Parathyroid adenoma (tissue), 2 donors: ENCODE results near the gene DPP4.

ENCODE experiments used
- H2AFZ ChIP-seq: fragments of 300-600 bp; sonication (generic); one replicate; pipeline ENCODE4 v1.7.0; 2017; ENCODE audit warnings: antibody characterized with exemption, mild to moderate bottlenecking
- H3K27ac ChIP-seq: fragments of 300-600 bp; sonication (generic); one replicate; pipeline ENCODE4 v1.7.0; 2017
- H3K27me3 ChIP-seq: fragments of 300-600 bp; sonication (generic); one replicate; pipeline ENCODE4 v1.7.0; 2017; ENCODE audit warnings: low read length; ENCODE audit not compliant: control insufficient read depth, insufficient read depth
- H3K36me3 ChIP-seq: fragments of 300-600 bp; sonication (generic); one replicate; pipeline ENCODE4 v1.7.0; 2017; ENCODE audit warnings: low read length; ENCODE audit not compliant: control insufficient read depth, insufficient read depth
- H3K4me1 ChIP-seq: fragments of 300-600 bp; sonication (generic); one replicate; pipeline ENCODE4 v1.7.0; 2017; ENCODE audit warnings: control low read depth
- H3K4me2 ChIP-seq: fragments of 300-600 bp; sonication (generic); one replicate; pipeline ENCODE4 v1.7.0; 2017; ENCODE audit warnings: low read length
- H3K4me3 ChIP-seq: fragments of 300-600 bp; sonication (generic); one replicate; pipeline ENCODE4 v1.7.0; 2017; ENCODE audit warnings: low read depth, low read length
- H3K79me2 ChIP-seq: fragments of 300-600 bp; sonication (generic); one replicate; pipeline ENCODE4 v1.7.0; 2017; ENCODE audit warnings: control low read depth
- H3K9ac ChIP-seq: fragments of 300-600 bp; sonication (generic); one replicate; pipeline ENCODE4 v1.7.0; 2017; ENCODE audit warnings: mild to moderate bottlenecking
- H3K9me3 ChIP-seq: fragments of 300-600 bp; sonication (generic); one replicate; pipeline ENCODE4 v1.7.0; 2017; ENCODE audit warnings: low read length; ENCODE audit not compliant: control insufficient read depth
- CTCF ChIP-seq: fragments of 300-600 bp; sonication (generic); IDR thresholded peaks from one replicate; pipeline ENCODE4 v1.7.0; 2017; ENCODE audit warnings: antibody characterized with exemption, mild to moderate bottlenecking
- donor health status: primary hyperparathyroidism.

The DPP4 gene

GRCh38 chr2:162006337-162006736 is 67.7 kb downstream of the DPP4 start:
- Histone ChIP-seq H3K9ac (no peak overlapping the region), H3K27me3 (no peaks in the 10 kb centered on the region), H3K4me3 (no peak overlapping the region), H3K4me2 (no peak overlapping the region), H2AFZ (no peak overlapping the region), H3K9me3 (no peaks in the 10 kb centered on the region), H3K36me3 (no peaks in the 10 kb centered on the region), H3K79me2 (no peaks in the 10 kb centered on the region), H3K4me1 (peaks cover 3% of the 10 kb centered on the region), H3K27ac (no peak overlapping the region)
- TF ChIP-seq CTCF = no peak

- Histone ChIP-seq H3K9ac (no peak overlapping the region), H3K79me2 (no peaks in the 10 kb centered on the region), H2AFZ (no peak overlapping the region), H3K4me2 (no peak overlapping the region), H3K27me3 (no peaks in the 10 kb centered on the region), H3K9me3 (no peaks in the 10 kb centered on the region), H3K4me3 (no peak overlapping the region), H3K36me3 (no peaks in the 10 kb centered on the region), H3K27ac (no peak overlapping the region), H3K4me1 (no peaks in the 10 kb centered on the region)
- no peak for TF ChIP-seq CTCF
Observed at GRCh38 chr2:162004031-162004430, 70.0 kb downstream of the DPP4 start.

- H3K36me3 ChIP-seq = no peaks in the 10 kb centered on the region
- H3K4me1 ChIP-seq = no peaks in the 10 kb centered on the region
- H2AFZ ChIP-seq = no peak overlapping the region
- no peak overlapping the region for H3K9ac ChIP-seq
- H3K27me3 ChIP-seq = no peaks in the 10 kb centered on the region
- no peaks in the 10 kb centered on the region for H3K79me2 ChIP-seq
- H3K9me3 ChIP-seq = no peaks in the 10 kb centered on the region
- no peak overlapping the region for H3K4me3 ChIP-seq
- no peak for TF ChIP-seq CTCF
- H3K4me2 ChIP-seq = no peak overlapping the region
- no peak overlapping the region for H3K27ac ChIP-seq
Observed at GRCh38 chr2:162002623-162003235, 71.3 kb downstream of the DPP4 start.

GRCh38 chr2:162000431-162000830 is 73.6 kb downstream of the DPP4 start:
- no peaks in the 10 kb centered on the region for H3K79me2 ChIP-seq
- H3K4me1 ChIP-seq = no peaks in the 10 kb centered on the region
- H3K4me3 ChIP-seq = no peak overlapping the region
- no peak overlapping the region for H2AFZ ChIP-seq
- H3K9ac ChIP-seq = no peak overlapping the region
- H3K9me3 ChIP-seq = no peaks in the 10 kb centered on the region
- no peaks in the 10 kb centered on the region for H3K27me3 ChIP-seq
- no peaks in the 10 kb centered on the region for H3K36me3 ChIP-seq
- no peak overlapping the region for H3K4me2 ChIP-seq
- no peak overlapping the region for H3K27ac ChIP-seq
- TF ChIP-seq CTCF = no peak

GRCh38 chr2:161999321-161999720 is 74.7 kb downstream of the DPP4 start:
- Histone ChIP-seq H3K9ac (no peak overlapping the region), H3K4me2 (no peak overlapping the region), H3K79me2 (no peaks in the 10 kb centered on the region), H2AFZ (no peak overlapping the region), H3K27ac (no peak overlapping the region), H3K9me3 (no peaks in the 10 kb centered on the region), H3K36me3 (no peaks in the 10 kb centered on the region), H3K27me3 (no peaks in the 10 kb centered on the region), H3K4me1 (no peaks in the 10 kb centered on the region), H3K4me3 (no peak overlapping the region)
- no peak for TF ChIP-seq CTCF
